Thyroid gland (tissue), 4 donors: ENCODE data around the gene SPINT2. TPM values are rescaled to one million over a fixed set of nuclear protein-coding genes. Genes with fewer than 3 reads are reported as not detected.
A peak's percentile ranks its signal among the peaks of the same experiment; 100 is the strongest.
"Not testable (repeated sequence)": the region's sequence is repeated elsewhere in the genome, so short reads cannot be mapped to it uniquely, and the experiment has no call there.

Experiments used
- DNase-seq, 2 donors: peaks; one replicate each; pipeline ENCODE4 v3.0.0-alpha.2; 2019
- H3K27ac ChIP-seq, 3 donors: fragments of 200-600 bp; sonication (generic); 1 replicate in 2 of 3; 2 replicates in 1 of 3; pipeline ENCODE4 v1.5.1; 2016 to 2019; ENCODE audit warnings: mild to moderate bottlenecking in 1 of 3, moderate library complexity in 1 of 3
- H3K27me3 ChIP-seq: fragments of 200-600 bp; sonication (generic); one replicate; pipeline ENCODE4 v1.5.1; 2019
- H3K36me3 ChIP-seq, 2 donors: fragments of 200-600 bp; sonication (generic); one replicate each; pipeline ENCODE4 v1.5.1; 2016 to 2019
- H3K4me1 ChIP-seq, 2 donors: fragments of 200-600 bp; sonication (generic); one replicate each; pipeline ENCODE4 v1.5.1; 2017 to 2019
- H3K4me3 ChIP-seq, 3 donors: fragments of 200-600 bp; sonication (generic); replicated peaks in 1 of 3; 1 replicate in 2 of 3; 2 replicates in 1 of 3; pipeline ENCODE4 v1.5.1; 2016; ENCODE audit warnings: mild to moderate bottlenecking in 1 of 3
- H3K9me3 ChIP-seq: fragments of 200-600 bp; sonication (generic); one replicate; pipeline ENCODE4 v1.5.1; 2017
- POLR2A ChIP-seq, 2 donors: fragments of 450-650 bp; IDR thresholded peaks; one replicate each; pipeline ENCODE4 v1.6.1; 2017; ENCODE audit warnings: antibody characterized with exemption in 2 of 2, mild to moderate bottlenecking in 2 of 2, moderate library complexity in 1 of 2
- WGBS, 2 donors: methylation state at CpG; one replicate each; pipeline ENCODE4 v1.1.5; 2017; 5-methylcytosine and 5-hydroxymethylcytosine counted together
- intact Hi-C: fragments of 100-400 bp; cut with DNase I; formaldehyde crosslinking; loops from one replicate; pipeline ENCODE4 v1.15.1; 2023
- small RNA-seq: library from RNA; depleted of rRNA; stranded (forward); fragments of <200 nt; gene quantifications from one replicate; pipeline ENCODE3, GENCODE V24; 2016
- total RNA-seq, 4 donors: library from RNA; depleted of rRNA; stranded (reverse); fragments of >200 nt; gene quantifications; one replicate each; pipeline ENCODE4 v1.2.3, GENCODE V29; 2016
- TF ChIP-seq, protein P1 (sequence below), 6 experiments: fragments of 200-600 bp in 3 of 6; fragments of 450-650 bp in 3 of 6; sonication (generic) in 3 of 6; IDR thresholded peaks; one replicate each; pipeline ENCODE4 v1.5.1; 2016 to 2019; ENCODE audit warnings: antibody characterized with exemption in 6 of 6, mild to moderate bottlenecking in 2 of 6, inconsistent platforms in 1 of 6, moderate library complexity in 1 of 6

SPINT2 gene
- total RNA-seq, 4 donors from 2014 or later: 424 to 1,529 (median 712) TPM

GRCh38 chr19:38336638-38337359 is 72.4 kb downstream of the SPINT2 start:
- H3K27me3 ChIP-seq: no peaks in the 10 kb centered on the region
- H3K27ac ChIP-seq: peak overlapping the region; percentile 91 to 94 (median 94)
- 2 to 3% methylated on average over 24 to 41 of the region's 41 CpGs for WGBS, 2 donors
- H3K4me3 ChIP-seq: peak overlapping the region; percentile 6 to 90 (median 78)
- no peaks in the 10 kb centered on the region for H3K36me3 ChIP-seq
- H3K4me1 ChIP-seq: peaks cover 9 to 15% of the 10 kb centered on the region in 2 donors
- no peaks in the 10 kb centered on the region for H3K9me3 ChIP-seq
- intact Hi-C loops: loop anchor here (5.0 kb wide), 1 partner anchor 36 kb away; the partner anchor contains the start of gene PSMD8
- TF ChIP-seq POLR2A (IDR thresholded peaks at IDR 0.05): peak in 1 of 2 donors; percentile 57
- TF ChIP-seq, protein P1, sequence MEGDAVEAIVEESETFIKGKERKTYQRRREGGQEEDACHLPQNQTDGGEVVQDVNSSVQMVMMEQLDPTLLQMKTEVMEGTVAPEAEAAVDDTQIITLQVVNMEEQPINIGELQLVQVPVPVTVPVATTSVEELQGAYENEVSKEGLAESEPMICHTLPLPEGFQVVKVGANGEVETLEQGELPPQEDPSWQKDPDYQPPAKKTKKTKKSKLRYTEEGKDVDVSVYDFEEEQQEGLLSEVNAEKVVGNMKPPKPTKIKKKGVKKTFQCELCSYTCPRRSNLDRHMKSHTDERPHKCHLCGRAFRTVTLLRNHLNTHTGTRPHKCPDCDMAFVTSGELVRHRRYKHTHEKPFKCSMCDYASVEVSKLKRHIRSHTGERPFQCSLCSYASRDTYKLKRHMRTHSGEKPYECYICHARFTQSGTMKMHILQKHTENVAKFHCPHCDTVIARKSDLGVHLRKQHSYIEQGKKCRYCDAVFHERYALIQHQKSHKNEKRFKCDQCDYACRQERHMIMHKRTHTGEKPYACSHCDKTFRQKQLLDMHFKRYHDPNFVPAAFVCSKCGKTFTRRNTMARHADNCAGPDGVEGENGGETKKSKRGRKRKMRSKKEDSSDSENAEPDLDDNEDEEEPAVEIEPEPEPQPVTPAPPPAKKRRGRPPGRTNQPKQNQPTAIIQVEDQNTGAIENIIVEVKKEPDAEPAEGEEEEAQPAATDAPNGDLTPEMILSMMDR (IDR thresholded peaks at IDR 0.05): no peak
- DNase-seq: peak; percentile 96 to 97

DNA sequence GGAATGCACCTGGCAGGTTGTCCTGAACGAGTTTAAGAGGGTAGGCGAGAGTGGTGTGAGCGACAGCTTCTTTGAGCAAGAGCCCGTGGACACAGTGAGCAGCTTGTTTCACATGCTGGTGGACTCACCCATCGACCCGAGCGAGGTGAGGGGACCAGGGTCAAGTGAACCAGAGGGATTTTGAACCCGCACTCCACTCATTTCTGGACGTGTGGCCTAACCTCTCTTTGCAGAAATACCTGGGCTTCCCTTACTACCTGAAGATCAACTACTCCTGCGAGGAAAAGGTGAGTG is 72.9 kb downstream of the SPINT2 start:
- Histone ChIP-seq H3K4me1 (peaks cover 9 to 15% of the 10 kb centered on the region in 2 donors), H3K27me3 (no peaks in the 10 kb centered on the region), H3K9me3 (no peaks in the 10 kb centered on the region), H3K27ac (peak overlapping the region; percentile 31 to 94 (median 91)), H3K4me3 (peak overlapping the region in 2 of 3 donors; percentile 2 to 78), H3K36me3 (no peaks in the 10 kb centered on the region)
- peak in 1 of 2 donors; percentile 89 for DNase-seq
- intact Hi-C loops: loop anchor here (5.0 kb wide), 1 partner anchor 35 kb away; the partner anchor contains the start of gene PSMD8
- WGBS, 2 donors: 30 to 45% methylated on average over 10 of the region's 10 CpGs
- TF ChIP-seq POLR2A (IDR thresholded peaks at IDR 0.05): no peak
- TF ChIP-seq, protein P1 (IDR thresholded peaks at IDR 0.05): no peak

GRCh38 chr19:38339011-38339410 is 74.6 kb downstream of the SPINT2 start:
- not testable (repeated sequence) for DNase-seq, H3K9me3 ChIP-seq, H3K27ac ChIP-seq, H3K4me3 ChIP-seq, H3K27me3 ChIP-seq, H3K36me3 ChIP-seq
- WGBS, 2 donors: 64 to 80% methylated on average over 4 of the region's 4 CpGs
- intact Hi-C loops: loop anchor here (5.0 kb wide), 1 partner anchor 33 kb away; the partner anchor contains the start of gene PSMD8
- H3K4me1 ChIP-seq: peaks cover 9 to 15% of the 10 kb centered on the region in 2 donors

GRCh38 chr19:38340927-38341326 is 76.6 kb downstream of the SPINT2 start:
- 90% methylated on average over 2 of the region's 2 CpGs for WGBS, 2 donors
- no peak for TF ChIP-seq POLR2A (IDR thresholded peaks at IDR 0.05)
- TF ChIP-seq, protein P1 (IDR thresholded peaks at IDR 0.05): no peak
- intact Hi-C loops: no loop called here
- H3K36me3 ChIP-seq: no peaks in the 10 kb centered on the region
- no peak overlapping the region for H3K4me3 ChIP-seq
- H3K4me1 ChIP-seq: peaks cover 9 to 15% of the 10 kb centered on the region in 2 donors
- no peaks in the 10 kb centered on the region for H3K9me3 ChIP-seq
- H3K27me3 ChIP-seq: no peaks in the 10 kb centered on the region
- no peak overlapping the region for H3K27ac ChIP-seq
- DNase-seq: no peak

Small RNA genes within 50 kb of the gene (small RNA-seq; reads per million reads assigned to genes)
- gene RF00019: not detected

Other genes starting within 250 kb of the SPINT2 start
- not detected for gene DPF1, start 40.4 kb upstream of the SPINT2 start, total RNA-seq
- gene PPP1R14A, start 8.2 kb upstream of the SPINT2 start, total RNA-seq: 10 to 100 TPM in 1 of 4 donors, 1 to 10 TPM in 3; 2.8 to 11.9 (median 4.3) TPM
- 10 to 100 TPM in 3 of 4 donors, not detected in 1; 16.2 to 26.3 (median 17.2) TPM for gene C19orf33, start 39.7 kb downstream of the SPINT2 start, total RNA-seq
- 10 to 100 TPM; 12.9 to 30.9 (median 21.0) TPM for gene YIF1B, start 51.4 kb downstream of the SPINT2 start, total RNA-seq
- gene KCNK6, start 55.3 kb downstream of the SPINT2 start, total RNA-seq: 1 to 10 TPM in 2 of 4 donors, under 1 TPM in 2; 0.67 to 4.4 (median 1.2) TPM
- gene CATSPERG, start 71.3 kb downstream of the SPINT2 start, total RNA-seq: 10 to 100 TPM in 3 of 4 donors, 1 to 10 TPM in 1; 6.4 to 27.7 (median 13.3) TPM
- gene PSMD8, start 110.0 kb downstream of the SPINT2 start, total RNA-seq: 100 to 1,000 TPM; 150 to 270 (median 243) TPM
- gene GGN, start 123.5 kb downstream of the SPINT2 start, total RNA-seq: 1 to 10 TPM in 2 of 4 donors, under 1 TPM in 2; 0.63 to 3.0 (median 1.8) TPM
- 1 to 10 TPM in 2 of 4 donors, under 1 TPM in 2; 0.44 to 7.1 (median 0.96) TPM for gene SPRED3, start 124.1 kb downstream of the SPINT2 start, total RNA-seq
- 10 to 100 TPM; 22.1 to 36.5 (median 23.9) TPM for gene FAM98C, start 138.5 kb downstream of the SPINT2 start, total RNA-seq
- 1 to 10 TPM in 2 of 4 donors, under 1 TPM in 2; 0.89 to 1.7 (median 1.2) TPM for gene RASGRP4, start 161.6 kb downstream of the SPINT2 start, total RNA-seq
- gene RYR1, start 169.1 kb downstream of the SPINT2 start, total RNA-seq: 1 to 10 TPM in 1 of 4 donors, under 1 TPM in 3; 0.54 to 1.6 (median 0.61) TPM